ENCODE results near the gene EIF2S3.
"Not testable (repeated sequence)": the region's sequence is repeated elsewhere in the genome, so short reads cannot be mapped to it uniquely, and the experiment has no call there.

Gene EIF2S3

GRCh38 chrX:24050522-24051318 lies 4.0 kb upstream of the EIF2S3 start:
- not testable (repeated sequence) for DNase-seq

- no peak for DNase-seq
These were observed 244 bp downstream of the EIF2S3 start for GRCh38 chrX:24055043-24055356.

- DNase-seq: no peak
These were observed 8.7 kb downstream of the EIF2S3 start for GRCh38 chrX:24063488-24063887.

- no peak for DNase-seq
These were observed 15.1 kb downstream of the EIF2S3 start for GRCh38 chrX:24069877-24070276.

- DNase-seq: no peak
These were observed 24.7 kb downstream of the EIF2S3 start for GRCh38 chrX:24079411-24079810.

GRCh38 chrX:24080245-24080644 lies 25.5 kb downstream of the EIF2S3 start:
- DNase-seq: not testable (repeated sequence)

GRCh38 chrX:24080704-24081103 lies 25.9 kb downstream of the EIF2S3 start:
- no peak for DNase-seq

- no peak for DNase-seq
These were observed 27.0 kb downstream of the EIF2S3 start for GRCh38 chrX:24081661-24082154.

GRCh38 chrX:24082447-24082846 lies 27.7 kb downstream of the EIF2S3 start:
- DNase-seq: no peak

GRCh38 chrX:24085101-24085500 lies 30.3 kb downstream of the EIF2S3 start:
- no peak for DNase-seq

- no peak for DNase-seq
These were observed 35.8 kb downstream of the EIF2S3 start for GRCh38 chrX:24090300-24091200.

- no peak for DNase-seq
These were observed 39.0 kb downstream of the EIF2S3 start for GRCh38 chrX:24093746-24094145.

GRCh38 chrX:24097741-24098260 lies 43.0 kb downstream of the EIF2S3 start:
- no peak for DNase-seq

- DNase-seq: no peak
These were observed 44.2 kb downstream of the EIF2S3 start for GRCh38 chrX:24098932-24099331.

- no peak for DNase-seq
These were observed 44.6 kb downstream of the EIF2S3 start for GRCh38 chrX:24099394-24099793.

GRCh38 chrX:24100713-24101112 lies 46.0 kb downstream of the EIF2S3 start:
- DNase-seq: no peak

- DNase-seq: no peak
These were observed 55.3 kb downstream of the EIF2S3 start for GRCh38 chrX:24110069-24110468.

- no peak for DNase-seq
These were observed 58.4 kb downstream of the EIF2S3 start for GRCh38 chrX:24113181-24113580.

GRCh38 chrX:24117258-24117657 lies 62.5 kb downstream of the EIF2S3 start:
- no peak for DNase-seq

- peak; percentile 2 for DNase-seq
These were observed 69.6 kb downstream of the EIF2S3 start for GRCh38 chrX:24124244-24124799.

GRCh38 chrX:24125028-24125612 lies 70.4 kb downstream of the EIF2S3 start:
- no peak for DNase-seq
